ENCODE data around the gene P2RY10.

GRCh38 chrX:78950009-78950835 is 5.0 kb downstream of the P2RY10 start:
- no peak for TF ChIP-seq CTCF (conservative IDR thresholded peaks at IDR 0.05)
- no peak for TF ChIP-seq ZFX (IDR thresholded peaks at IDR 0.05)

Data from C4-2B (cell line).